HFF-Myc (cell line): Measurements from ENCODE around the gene SMURF2.
"Not testable (repeated sequence)": the region's sequence is repeated elsewhere in the genome, so short reads cannot be mapped to it uniquely, and the experiment has no call there.

Source experiments
- DNase-seq: peaks from one replicate; pipeline ENCODE4 v3.0.0-alpha.2; 2011; ENCODE audit warnings: low read depth; ENCODE audit errors: extremely low read depth
- H3K4me3 ChIP-seq: replicated peaks from 2 replicates; pipeline ENCODE4 v1.5.1; 2011; ENCODE audit warnings: low read depth, mild to moderate bottlenecking, control low read depth, low read length
- CTCF ChIP-seq: IDR thresholded peaks from 2 replicates; pipeline ENCODE4 v1.5.1; 2012; ENCODE audit warnings: mild to moderate bottlenecking, low read depth, low read length, control low read depth; ENCODE audit errors: missing control alignments

The SMURF2 gene

GRCh38 chr17:64662774-64663367 lies 764 bp upstream of the SMURF2 start:
- H3K4me3 ChIP-seq: peak overlapping the region; percentile 66
- DNase-seq: no peak
- no peak for TF ChIP-seq CTCF

- no peak for TF ChIP-seq CTCF
- DNase-seq: no peak
- peak overlapping the region; percentile 66 for H3K4me3 ChIP-seq
Observed at GRCh38 chr17:64661726-64661975, 456 bp downstream of the SMURF2 start.

GRCh38 chr17:64660978-64661725 lies 955 bp downstream of the SMURF2 start:
- DNase-seq: not testable (repeated sequence)

GRCh38 chr17:64660195-64660977 lies 1.7 kb downstream of the SMURF2 start:
- H3K4me3 ChIP-seq: peak overlapping the region; percentile 66
- not testable (repeated sequence) for DNase-seq

More at GRCh38 chr17:64660978-64661725, 955 bp downstream of the SMURF2 start:
- peak overlapping the region; percentile 66 for H3K4me3 ChIP-seq

GRCh38 chr17:64658931-64659330 lies 3.2 kb downstream of the SMURF2 start:
- TF ChIP-seq CTCF: no peak
- DNase-seq: no peak
- H3K4me3 ChIP-seq: peak overlapping the region; percentile 19; the same call in 1 of the 2 replicates

- no peak overlapping the region; the same call in 1 of the 2 replicates for H3K4me3 ChIP-seq
- TF ChIP-seq CTCF: no peak
- no peak for DNase-seq
Observed at GRCh38 chr17:64657610-64658125, 4.4 kb downstream of the SMURF2 start.

- no peak overlapping the region for H3K4me3 ChIP-seq
- no peak for DNase-seq
- TF ChIP-seq CTCF: no peak
Observed at GRCh38 chr17:64655704-64656103, 6.4 kb downstream of the SMURF2 start.
